GM12878 (cell line): Measurements from ENCODE around the gene ATXN3. TPM values are rescaled to one million over a fixed set of nuclear protein-coding genes. Genes with fewer than 3 reads are reported as not detected.
A peak's percentile ranks its signal among the peaks of the same experiment; 100 is the strongest.

Experiments used
- BCL11A ChIP-seq: IDR thresholded peaks from 2 replicates; pipeline ENCODE4 v1.6.1; 2011; ENCODE audit warnings: low read depth, low read length
- CBX5 ChIP-seq: sonication (generic); IDR thresholded peaks from 2 replicates; pipeline ENCODE4 v1.6.1; 2016; ENCODE audit warnings: low read depth, moderate library complexity, mild to moderate bottlenecking, inconsistent platforms
- CHD2 ChIP-seq: IDR thresholded peaks from 2 replicates; pipeline ENCODE4 v1.6.1; 2011; ENCODE audit warnings: low read depth, low read length, improper control_type of control experiment, borderline replicate concordance
- CUX1 ChIP-seq: IDR thresholded peaks from 2 replicates; pipeline ENCODE4 v1.6.1; 2012; ENCODE audit warnings: improper control_type of control experiment, low read depth, low read length; ENCODE audit not compliant: insufficient replicate concordance
- MXI1 ChIP-seq: fragments of 150-350 bp; IDR thresholded peaks from 2 replicates; pipeline ENCODE4 v1.6.1; 2011; ENCODE audit warnings: low read depth, mild to moderate bottlenecking, inconsistent platforms, low read length, improper control_type of control experiment
- MYC ChIP-seq: IDR thresholded peaks from 2 replicates; pipeline ENCODE4 v1.6.1; 2011; ENCODE audit warnings: mild to moderate bottlenecking, low read length, moderate library complexity, inconsistent platforms; ENCODE audit not compliant: insufficient read depth, insufficient replicate concordance, insufficient read length, severe bottlenecking
- NFIC ChIP-seq: IDR thresholded peaks from 2 replicates; pipeline ENCODE4 v1.6.1; 2012; ENCODE audit warnings: low read depth, mild to moderate bottlenecking, inconsistent platforms, low read length, moderate library complexity
- NR2C1 ChIP-seq: fragments of 450-650 bp; IDR thresholded peaks from 2 replicates; pipeline ENCODE4 v1.6.1; 2017; ENCODE audit warnings: antibody characterized with exemption, mild to moderate bottlenecking, moderate library complexity
- NR2C2 ChIP-seq: IDR thresholded peaks from 2 replicates; pipeline ENCODE4 v1.6.1; 2011; ENCODE audit warnings: borderline replicate concordance, low read depth; ENCODE audit not compliant: control insufficient read depth, insufficient read length
- PAX5 ChIP-seq: IDR thresholded peaks from 2 replicates; pipeline ENCODE4 v1.6.1; 2011; ENCODE audit warnings: low read depth, low read length, borderline replicate concordance
- POLR2AphosphoS2 ChIP-seq: IDR thresholded peaks from 2 replicates; pipeline ENCODE4 v1.6.1; 2011; ENCODE audit warnings: low read depth, mild to moderate bottlenecking, low read length, improper control_type of control experiment, moderate library complexity
- RFX5 ChIP-seq: IDR thresholded peaks from 2 replicates; pipeline ENCODE4 v1.6.1; 2011; ENCODE audit warnings: low read depth, low read length, improper control_type of control experiment
- SP1 ChIP-seq: IDR thresholded peaks from one replicate; pipeline ENCODE4 v1.6.1; 2011; ENCODE audit warnings: low read depth, low read length
- USF2 ChIP-seq: IDR thresholded peaks from 2 replicates; pipeline ENCODE4 v1.6.1; 2011; ENCODE audit warnings: low read depth, low read length, improper control_type of control experiment, borderline replicate concordance
- ZNF274 ChIP-seq: IDR thresholded peaks from one replicate; pipeline ENCODE4 v1.8.0; 2011; ENCODE audit not compliant: insufficient read length, insufficient read depth
- ZSCAN29 ChIP-seq: fragments of 450-650 bp; IDR thresholded peaks from 2 replicates; pipeline ENCODE4 v1.6.1; 2017; ENCODE audit warnings: mild to moderate bottlenecking, moderate library complexity
- polyA plus RNA-seq, 11 experiments: library from polyadenylated mRNA; depleted of rRNA in 4 of 11; unstranded in 6 of 11; stranded (reverse) in 5 of 11; fragments of >200 nt; fragmentation: Nextera tagmentation in 4 of 11; fragmentation: Illumina TruSeq in 1 of 11; extraction: Ambion mirVana in 4 of 11; extraction: Trizol in 1 of 11; gene quantifications; 1 replicate in 1 of 11; 2 replicates in 10 of 11; pipeline versions ENCODE4 v1.2.1 to v1.2.3, GENCODE V29; 2011 to 2016; ENCODE audit warnings: inconsistent platforms in 2 of 11, missing spikeins in 2 of 11, low read depth in 1 of 11
- total RNA-seq, 4 experiments: library from RNA; depleted of rRNA in 3 of 4; stranded (reverse); fragments of >200 nt in 3 of 4; fragmentation: Illumina TruSeq in 1 of 4; extraction: Trizol in 1 of 4; gene quantifications; 2 replicates each; pipeline versions ENCODE4 v1.2.1 to v1.2.3, GENCODE V29; 2013 to 2021
- TF ChIP-seq, protein P1 (sequence below): IDR thresholded peaks from 2 replicates; pipeline ENCODE4 v1.6.1; 2012; ENCODE audit warnings: low read length, inconsistent platforms
- TF ChIP-seq, protein P2 (sequence below): fragments of 450-650 bp; IDR thresholded peaks from 2 replicates; pipeline ENCODE4 v1.6.1; 2016; ENCODE audit warnings: mild to moderate bottlenecking
- TF ChIP-seq, protein P3 (sequence below): IDR thresholded peaks from 2 replicates; pipeline ENCODE4 v1.6.1; 2011; ENCODE audit warnings: borderline replicate concordance, low read depth, mild to moderate bottlenecking, moderate library complexity, low read length; ENCODE audit not compliant: insufficient read depth, poor library complexity, severe bottlenecking

ATXN3 gene
- total and polyA plus RNA-seq, 10 of the 15 experiments (the other 5 are each of a cell fraction or from before 2014, with no cell fraction given) = 15.1 to 27.3 (median 19.2) TPM

- TF ChIP-seq CUX1 = no peak
- no peak for TF ChIP-seq ZSCAN29
- TF ChIP-seq RFX5 = peak; percentile 54; the same call in 1 of the 2 replicates
- no peak for TF ChIP-seq ZNF274
- TF ChIP-seq, protein P1, sequence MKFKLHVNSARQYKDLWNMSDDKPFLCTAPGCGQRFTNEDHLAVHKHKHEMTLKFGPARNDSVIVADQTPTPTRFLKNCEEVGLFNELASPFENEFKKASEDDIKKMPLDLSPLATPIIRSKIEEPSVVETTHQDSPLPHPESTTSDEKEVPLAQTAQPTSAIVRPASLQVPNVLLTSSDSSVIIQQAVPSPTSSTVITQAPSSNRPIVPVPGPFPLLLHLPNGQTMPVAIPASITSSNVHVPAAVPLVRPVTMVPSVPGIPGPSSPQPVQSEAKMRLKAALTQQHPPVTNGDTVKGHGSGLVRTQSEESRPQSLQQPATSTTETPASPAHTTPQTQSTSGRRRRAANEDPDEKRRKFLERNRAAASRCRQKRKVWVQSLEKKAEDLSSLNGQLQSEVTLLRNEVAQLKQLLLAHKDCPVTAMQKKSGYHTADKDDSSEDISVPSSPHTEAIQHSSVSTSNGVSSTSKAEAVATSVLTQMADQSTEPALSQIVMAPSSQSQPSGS = no peak
- TF ChIP-seq CHD2 = peak; percentile 32; the same call in 1 of the 2 replicates
- peak; percentile 52; the same call in 1 of the 2 replicates for TF ChIP-seq POLR2AphosphoS2
- TF ChIP-seq, protein P2, sequence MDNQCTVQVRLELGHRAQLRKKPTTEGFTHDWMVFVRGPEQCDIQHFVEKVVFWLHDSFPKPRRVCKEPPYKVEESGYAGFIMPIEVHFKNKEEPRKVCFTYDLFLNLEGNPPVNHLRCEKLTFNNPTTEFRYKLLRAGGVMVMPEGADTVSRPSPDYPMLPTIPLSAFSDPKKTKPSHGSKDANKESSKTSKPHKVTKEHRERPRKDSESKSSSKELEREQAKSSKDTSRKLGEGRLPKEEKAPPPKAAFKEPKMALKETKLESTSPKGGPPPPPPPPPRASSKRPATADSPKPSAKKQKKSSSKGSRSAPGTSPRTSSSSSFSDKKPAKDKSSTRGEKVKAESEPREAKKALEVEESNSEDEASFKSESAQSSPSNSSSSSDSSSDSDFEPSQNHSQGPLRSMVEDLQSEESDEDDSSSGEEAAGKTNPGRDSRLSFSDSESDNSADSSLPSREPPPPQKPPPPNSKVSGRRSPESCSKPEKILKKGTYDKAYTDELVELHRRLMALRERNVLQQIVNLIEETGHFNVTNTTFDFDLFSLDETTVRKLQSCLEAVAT = peak; percentile 88
- TF ChIP-seq USF2 = no peak
- TF ChIP-seq, protein P3, sequence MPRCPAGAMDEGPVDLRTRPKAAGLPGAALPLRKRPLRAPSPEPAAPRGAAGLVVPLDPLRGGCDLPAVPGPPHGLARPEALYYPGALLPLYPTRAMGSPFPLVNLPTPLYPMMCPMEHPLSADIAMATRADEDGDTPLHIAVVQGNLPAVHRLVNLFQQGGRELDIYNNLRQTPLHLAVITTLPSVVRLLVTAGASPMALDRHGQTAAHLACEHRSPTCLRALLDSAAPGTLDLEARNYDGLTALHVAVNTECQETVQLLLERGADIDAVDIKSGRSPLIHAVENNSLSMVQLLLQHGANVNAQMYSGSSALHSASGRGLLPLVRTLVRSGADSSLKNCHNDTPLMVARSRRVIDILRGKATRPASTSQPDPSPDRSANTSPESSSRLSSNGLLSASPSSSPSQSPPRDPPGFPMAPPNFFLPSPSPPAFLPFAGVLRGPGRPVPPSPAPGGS = no peak
- no peak for TF ChIP-seq MYC
- TF ChIP-seq NR2C1 = peak; percentile 89
- TF ChIP-seq NFIC = no peak; the same call in 1 of the 2 replicates
- peak; percentile 54 for TF ChIP-seq SP1
- TF ChIP-seq NR2C2 = no peak
- 0 out of 2 replicates have a peak, but pooled peaks have one; percentile 6 for TF ChIP-seq MXI1
- 0 out of 2 replicates have a peak, but pooled peaks have one; percentile 3 for TF ChIP-seq BCL11A
- no peak for TF ChIP-seq CBX5
- peak; percentile 18; the same call in 1 of the 2 replicates for TF ChIP-seq PAX5
Observed at GRCh38 chr14:92121670-92122350, 15.4 kb upstream of the ATXN3 start, which contains the start of the genes CPSF2 and NDUFB1 (continued).
